K562 (cell line): ENCODE results near the gene ADK. TPM values are rescaled to one million over a fixed set of nuclear protein-coding genes. Genes with fewer than 3 reads are reported as not detected.

ENCODE experiments used
- BCOR ChIP-seq: fragments of 450-650 bp; IDR thresholded peaks from 2 replicates; pipeline ENCODE4 v1.6.1; 2016
- CLOCK ChIP-seq: fragments of 250-450 bp; sonication (Bioruptor Pico); IDR thresholded peaks from 2 replicates; pipeline ENCODE4 v1.4.0; 2020; ENCODE audit warnings: mild to moderate bottlenecking, moderate library complexity, borderline replicate concordance
- CXXC5 ChIP-seq: fragments of 250-450 bp; sonication (Bioruptor Pico); IDR thresholded peaks from 2 replicates; pipeline ENCODE4 v1.8.0; 2022; ENCODE audit warnings: inconsistent platforms, mild to moderate bottlenecking, moderate library complexity
- FOS ChIP-seq: IDR thresholded peaks from 3 replicates; pipeline ENCODE4 v1.6.1; 2011; ENCODE audit not compliant: insufficient read length; ENCODE audit errors: extremely low read depth
- IRF9 ChIP-seq: fragments of 450-650 bp; IDR thresholded peaks from 2 replicates; pipeline ENCODE4 v1.6.1; 2016; ENCODE audit warnings: missing biosample characterization, missing genetic modification characterization
- MTF1 ChIP-seq: fragments of 250-450 bp; sonication (Bioruptor Pico); IDR thresholded peaks from 2 replicates; pipeline ENCODE4 v1.9.0; 2021; ENCODE audit warnings: moderate library complexity, mild to moderate bottlenecking, inconsistent platforms, borderline replicate concordance
- NFE2L1 ChIP-seq: fragments of 450-650 bp; IDR thresholded peaks from 2 replicates; pipeline ENCODE4 v1.6.1; 2016; ENCODE audit warnings: missing genetic modification characterization, low read depth, mild to moderate bottlenecking, missing compliant biosample characterization, moderate library complexity, borderline replicate concordance
- PHF21A ChIP-seq: fragments of 450-650 bp; IDR thresholded peaks from 2 replicates; pipeline ENCODE4 v1.6.1; 2017; ENCODE audit warnings: low read depth, borderline replicate concordance
- RBM34 ChIP-seq: fragments of 200-400 bp; formaldehyde crosslinking; IDR thresholded peaks from 2 replicates; pipeline ENCODE4 v1.6.1; 2018; ENCODE audit warnings: low read length, borderline replicate concordance; ENCODE audit not compliant: insufficient read depth
- RFX5 ChIP-seq: IDR thresholded peaks from 2 replicates; pipeline ENCODE4 v1.6.1; 2011; ENCODE audit warnings: low read depth, mild to moderate bottlenecking, improper control_type of control experiment, low read length
- SLC30A9 ChIP-seq: fragments of 250-450 bp; sonication (Bioruptor Pico); IDR thresholded peaks from 2 replicates; pipeline ENCODE4 v1.8.0; 2022; ENCODE audit warnings: mild to moderate bottlenecking, moderate library complexity
- ZFP1 ChIP-seq: fragments of 450-650 bp; formaldehyde crosslinking; IDR thresholded peaks from 2 replicates; pipeline ENCODE4 v1.4.0; 2020; ENCODE audit warnings: mild to moderate bottlenecking, mixed read lengths
- ZNF780A ChIP-seq: fragments of 250-450 bp; sonication (Bioruptor Pico); IDR thresholded peaks from 2 replicates; pipeline ENCODE4 v1.5.0; 2021; ENCODE audit warnings: mild to moderate bottlenecking
- polyA plus RNA-seq, 8 experiments: library from polyadenylated mRNA; depleted of rRNA in 4 of 8; stranded (reverse) in 5 of 8; unstranded in 3 of 8; fragments of >200 nt; fragmentation: Nextera tagmentation in 2 of 8; fragmentation: Illumina TruSeq in 1 of 8; extraction: Ambion mirVana in 2 of 8; extraction: Trizol in 1 of 8; gene quantifications; 2 replicates each; pipeline versions ENCODE4 v1.2.1 to v1.2.3, GENCODE V29; 2011 to 2014; ENCODE audit warnings: inconsistent platforms in 1 of 8, missing spikeins in 1 of 8
- total RNA-seq, 7 experiments: library from RNA; depleted of rRNA in 6 of 7; stranded (reverse); fragments of >200 nt in 6 of 7; fragmentation: Illumina TruSeq in 2 of 7; extraction: Trizol in 2 of 7; gene quantifications; 2 replicates each; pipeline versions ENCODE4 v1.2.1 to v1.2.3, GENCODE V29; 2011 to 2021; ENCODE audit warnings: low replicate concordance in 1 of 7
- TF ChIP-seq, protein P1 (sequence below): sonication (generic); formaldehyde crosslinking; IDR thresholded peaks from 2 replicates; pipeline ENCODE4 v1.8.0; 2022; ENCODE audit warnings: missing genetic modification reagents, mild to moderate bottlenecking, borderline replicate concordance
- TF ChIP-seq, protein P2 (sequence below): fragments of 450-650 bp; IDR thresholded peaks from 2 replicates; pipeline ENCODE4 v1.6.1; 2014; ENCODE audit warnings: low read depth, mild to moderate bottlenecking, moderate library complexity, borderline replicate concordance
- TF ChIP-seq, protein P3 (sequence below): sonication (generic); formaldehyde crosslinking; IDR thresholded peaks from 2 replicates; pipeline ENCODE4 v1.8.1; 2023; ENCODE audit warnings: mild to moderate bottlenecking, missing genetic modification reagents

The ADK gene
- total and polyA plus RNA-seq, 9 of the 15 experiments (the other 6 are each of a cell fraction or from before 2014, with no cell fraction given), result 54.2 to 97.8 (median 73.6) TPM

DNA sequence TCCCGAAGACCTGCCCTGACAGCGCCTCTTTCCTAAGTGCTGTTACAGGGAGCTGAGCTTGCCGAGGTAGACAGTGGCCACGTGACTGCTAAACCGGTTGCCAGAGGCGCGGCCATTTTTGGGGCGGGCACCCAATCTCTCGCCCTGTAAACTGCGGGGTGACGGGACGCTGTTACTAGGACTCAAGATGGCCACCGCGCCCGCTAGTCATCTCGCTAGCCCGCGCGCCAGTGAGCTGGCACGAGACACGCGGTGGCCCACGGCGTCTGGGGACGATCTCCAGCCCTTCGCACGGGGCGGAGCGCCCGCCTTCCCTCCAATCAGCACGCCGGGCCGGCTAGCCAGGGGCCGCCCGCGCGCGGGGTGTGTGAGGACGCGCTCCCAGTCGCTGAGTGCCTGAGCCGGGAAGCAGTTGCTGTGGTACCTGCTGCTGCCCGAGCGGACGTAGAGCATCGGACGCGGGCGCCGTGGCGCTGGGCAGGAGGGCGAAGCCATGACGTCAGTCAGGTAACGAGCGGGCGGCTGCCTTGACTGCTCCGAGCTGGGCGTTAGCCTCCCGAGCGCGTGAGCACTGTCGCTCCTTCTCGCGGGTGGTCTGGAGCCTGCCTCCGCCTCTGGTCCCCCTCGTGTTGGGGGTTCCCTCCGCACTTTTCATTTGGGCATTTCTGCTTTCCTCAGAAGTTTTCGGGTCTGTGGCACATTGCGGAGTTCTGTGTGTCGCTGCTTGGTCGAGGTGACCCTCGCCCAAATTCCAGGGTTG lies 25.5 kb downstream of the ADK start (continued):
- TF ChIP-seq, protein P1, sequence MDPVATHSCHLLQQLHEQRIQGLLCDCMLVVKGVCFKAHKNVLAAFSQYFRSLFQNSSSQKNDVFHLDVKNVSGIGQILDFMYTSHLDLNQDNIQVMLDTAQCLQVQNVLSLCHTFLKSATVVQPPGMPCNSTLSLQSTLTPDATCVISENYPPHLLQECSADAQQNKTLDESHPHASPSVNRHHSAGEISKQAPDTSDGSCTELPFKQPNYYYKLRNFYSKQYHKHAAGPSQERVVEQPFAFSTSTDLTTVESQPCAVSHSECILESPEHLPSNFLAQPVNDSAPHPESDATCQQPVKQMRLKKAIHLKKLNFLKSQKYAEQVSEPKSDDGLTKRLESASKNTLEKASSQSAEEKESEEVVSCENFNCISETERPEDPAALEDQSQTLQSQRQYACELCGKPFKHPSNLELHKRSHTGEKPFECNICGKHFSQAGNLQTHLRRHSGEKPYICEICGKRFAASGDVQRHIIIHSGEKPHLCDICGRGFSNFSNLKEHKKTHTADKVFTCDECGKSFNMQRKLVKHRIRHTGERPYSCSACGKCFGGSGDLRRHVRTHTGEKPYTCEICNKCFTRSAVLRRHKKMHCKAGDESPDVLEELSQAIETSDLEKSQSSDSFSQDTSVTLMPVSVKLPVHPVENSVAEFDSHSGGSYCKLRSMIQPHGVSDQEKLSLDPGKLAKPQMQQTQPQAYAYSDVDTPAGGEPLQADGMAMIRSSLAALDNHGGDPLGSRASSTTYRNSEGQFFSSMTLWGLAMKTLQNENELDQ (CRISPR knock-in tag), result 0 out of 2 replicates have a peak, but pooled peaks have one; percentile 51
- TF ChIP-seq CLOCK (0 out of 2 replicates have a peak, but pooled peaks have one; percentile 61), ZFP1 (no peak), BCOR (no peak), SLC30A9 (CRISPR knock-in tag) (no peak), PHF21A (no peak), IRF9 (no peak), RFX5 (no peak), ZNF780A (peak; percentile 30; the same call in 1 of the 2 replicates), RBM34 (no peak), NFE2L1 (tag) (no peak), FOS (no peak), MTF1 (CRISPR knock-in tag) (no peak), CXXC5 (CRISPR knock-in tag) (peak; percentile 95)
- TF ChIP-seq, protein P2, sequence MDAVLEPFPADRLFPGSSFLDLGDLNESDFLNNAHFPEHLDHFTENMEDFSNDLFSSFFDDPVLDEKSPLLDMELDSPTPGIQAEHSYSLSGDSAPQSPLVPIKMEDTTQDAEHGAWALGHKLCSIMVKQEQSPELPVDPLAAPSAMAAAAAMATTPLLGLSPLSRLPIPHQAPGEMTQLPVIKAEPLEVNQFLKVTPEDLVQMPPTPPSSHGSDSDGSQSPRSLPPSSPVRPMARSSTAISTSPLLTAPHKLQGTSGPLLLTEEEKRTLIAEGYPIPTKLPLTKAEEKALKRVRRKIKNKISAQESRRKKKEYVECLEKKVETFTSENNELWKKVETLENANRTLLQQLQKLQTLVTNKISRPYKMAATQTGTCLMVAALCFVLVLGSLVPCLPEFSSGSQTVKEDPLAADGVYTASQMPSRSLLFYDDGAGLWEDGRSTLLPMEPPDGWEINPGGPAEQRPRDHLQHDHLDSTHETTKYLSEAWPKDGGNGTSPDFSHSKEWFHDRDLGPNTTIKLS, result peak; percentile 90
- TF ChIP-seq, protein P3, sequence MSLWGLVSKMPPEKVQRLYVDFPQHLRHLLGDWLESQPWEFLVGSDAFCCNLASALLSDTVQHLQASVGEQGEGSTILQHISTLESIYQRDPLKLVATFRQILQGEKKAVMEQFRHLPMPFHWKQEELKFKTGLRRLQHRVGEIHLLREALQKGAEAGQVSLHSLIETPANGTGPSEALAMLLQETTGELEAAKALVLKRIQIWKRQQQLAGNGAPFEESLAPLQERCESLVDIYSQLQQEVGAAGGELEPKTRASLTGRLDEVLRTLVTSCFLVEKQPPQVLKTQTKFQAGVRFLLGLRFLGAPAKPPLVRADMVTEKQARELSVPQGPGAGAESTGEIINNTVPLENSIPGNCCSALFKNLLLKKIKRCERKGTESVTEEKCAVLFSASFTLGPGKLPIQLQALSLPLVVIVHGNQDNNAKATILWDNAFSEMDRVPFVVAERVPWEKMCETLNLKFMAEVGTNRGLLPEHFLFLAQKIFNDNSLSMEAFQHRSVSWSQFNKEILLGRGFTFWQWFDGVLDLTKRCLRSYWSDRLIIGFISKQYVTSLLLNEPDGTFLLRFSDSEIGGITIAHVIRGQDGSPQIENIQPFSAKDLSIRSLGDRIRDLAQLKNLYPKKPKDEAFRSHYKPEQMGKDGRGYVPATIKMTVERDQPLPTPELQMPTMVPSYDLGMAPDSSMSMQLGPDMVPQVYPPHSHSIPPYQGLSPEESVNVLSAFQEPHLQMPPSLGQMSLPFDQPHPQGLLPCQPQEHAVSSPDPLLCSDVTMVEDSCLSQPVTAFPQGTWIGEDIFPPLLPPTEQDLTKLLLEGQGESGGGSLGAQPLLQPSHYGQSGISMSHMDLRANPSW (CRISPR knock-in tag), result peak; percentile 94
